Measurements from ENCODE around the gene MYO5C.
"Not testable (repeated sequence)": the region's sequence is repeated elsewhere in the genome, so short reads cannot be mapped to it uniquely, and the experiment has no call there.

The MYO5C gene

GRCh38 chr15:52303093-52303772, 7.6 kb upstream of the MYO5C start:
- DNase-seq: no peak

- DNase-seq: no peak
Observed at GRCh38 chr15:52301265-52301847, 5.8 kb upstream of the MYO5C start.

- DNase-seq: no peak
Observed at GRCh38 chr15:52294881-52295420, 653 bp downstream of the MYO5C start.

GRCh38 chr15:52292780-52293392, 2.7 kb downstream of the MYO5C start:
- DNase-seq: no peak

GRCh38 chr15:52291204-52291603, 4.4 kb downstream of the MYO5C start:
- DNase-seq: no peak

GRCh38 chr15:52290800-52291199, 4.8 kb downstream of the MYO5C start:
- DNase-seq: no peak

GRCh38 chr15:52290329-52290728, 5.3 kb downstream of the MYO5C start:
- DNase-seq: no peak

- no peak for DNase-seq
Observed at GRCh38 chr15:52289629-52290081, 5.9 kb downstream of the MYO5C start.

- no peak for DNase-seq
Observed at GRCh38 chr15:52288986-52289385, 6.6 kb downstream of the MYO5C start.

- no peak for DNase-seq
Observed at GRCh38 chr15:52288051-52288942, 7.3 kb downstream of the MYO5C start.

GRCh38 chr15:52287114-52287513, 8.5 kb downstream of the MYO5C start:
- no peak for DNase-seq

GRCh38 chr15:52285941-52286340, 9.7 kb downstream of the MYO5C start:
- not testable (repeated sequence) for DNase-seq

- no peak for DNase-seq
Observed at GRCh38 chr15:52284164-52284563, 11.4 kb downstream of the MYO5C start.

- DNase-seq: no peak
Observed at GRCh38 chr15:52283281-52283680, 12.3 kb downstream of the MYO5C start.

- DNase-seq: no peak
Observed at GRCh38 chr15:52282418-52282817, 13.2 kb downstream of the MYO5C start.

- no peak for DNase-seq
Observed at GRCh38 chr15:52281085-52282035, 14.2 kb downstream of the MYO5C start.

- no peak for DNase-seq
Observed at GRCh38 chr15:52280326-52281084, 15.1 kb downstream of the MYO5C start.

- DNase-seq: no peak
Observed at GRCh38 chr15:52278636-52279367, 16.8 kb downstream of the MYO5C start.

GRCh38 chr15:52278135-52278534, 17.5 kb downstream of the MYO5C start:
- DNase-seq: no peak

- DNase-seq: no peak
Observed at GRCh38 chr15:52277575-52277974, 18.0 kb downstream of the MYO5C start.

Measured in activated CD4-positive, alpha-beta T cell treated with anti-CD3 and anti-CD28 coated beads for 4 hours (primary cell).